ENCODE data around the gene GSK3A. TPM values are rescaled to one million over a fixed set of nuclear protein-coding genes. Genes with fewer than 3 reads are reported as not detected.

Gene GSK3A
- total and polyA plus RNA-seq, 9 of the 15 experiments (the other 6 are each of a cell fraction or from before 2014, with no cell fraction given) = 0.62 to 90.7 (median 33.3) TPM

DNA sequence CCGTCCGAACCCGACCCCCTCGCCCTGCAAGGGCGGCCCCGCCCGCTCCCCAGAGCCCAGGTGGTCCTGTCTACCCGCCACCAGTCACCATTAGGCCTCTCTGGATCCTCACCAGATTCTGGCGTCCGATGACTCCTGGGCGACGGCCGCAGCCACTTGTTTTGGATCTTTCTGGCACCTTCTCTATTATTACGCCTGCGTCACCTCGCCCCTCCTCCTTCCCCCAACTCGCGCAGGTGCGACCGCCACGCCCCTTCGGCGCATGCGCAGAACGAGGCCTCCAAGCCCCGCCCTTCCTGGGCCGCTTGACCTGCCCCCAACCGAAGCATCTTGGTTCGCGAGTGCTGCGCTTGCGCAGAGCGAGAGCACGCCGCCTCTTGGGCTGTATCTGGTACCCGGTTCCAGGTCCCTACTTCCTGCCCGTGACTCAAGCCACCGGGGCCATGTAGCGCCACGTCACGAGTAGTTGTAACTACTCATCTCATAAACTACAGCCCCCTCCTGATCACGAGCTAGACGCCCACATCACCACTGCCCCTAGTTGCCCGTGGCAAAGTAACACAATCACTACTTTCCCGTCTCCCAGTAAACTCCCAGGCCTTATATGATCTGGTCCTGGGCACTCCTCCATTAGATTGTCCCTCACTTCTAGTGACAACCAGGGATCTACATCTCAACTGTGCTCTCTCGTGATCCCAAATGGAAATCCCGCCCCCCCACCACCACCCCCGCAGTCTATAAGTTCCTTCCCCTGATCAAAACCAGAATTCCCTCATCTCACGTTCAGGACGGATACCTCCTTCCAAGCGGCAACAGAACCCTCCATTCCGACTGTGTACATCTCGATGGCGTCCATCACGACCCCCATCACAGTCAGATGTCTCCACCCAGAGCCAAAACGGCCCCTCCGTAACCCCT, 24.6 kb downstream of the GSK3A start, which contains the start of gene DEDD2 (continued):
- TF ChIP-seq DIDO1 (tag; IDR thresholded peaks at IDR 0.05; ENCODE audit: low read depth) (no peak), ZNF311 (CRISPR knock-in tag; IDR thresholded peaks at IDR 0.05) (peak; percentile 31; the same call in 1 of the 2 replicates), SAFB (IDR thresholded peaks at IDR 0.05; ENCODE audit: borderline replicate concordance, low read depth, low read length) (no peak), LARP7 (IDR thresholded peaks at IDR 0.05) (no peak), ZNF707 (CRISPR knock-in tag; conservative IDR thresholded peaks at IDR 0.05) (no peak), ZNF76 (CRISPR knock-in tag; IDR thresholded peaks at IDR 0.05; ENCODE audit: borderline replicate concordance) (no peak), MBD2 (IDR thresholded peaks at IDR 0.05; ENCODE audit: borderline replicate concordance, low read depth) (peak; percentile 11; the same call in 1 of the 2 replicates), ZNF23 (CRISPR knock-in tag; IDR thresholded peaks at IDR 0.05) (no peak), FIP1L1 (IDR thresholded peaks at IDR 0.05; ENCODE audit: low read depth, low read length, poor library complexity, severe bottlenecking) (no peak), SMC3 (conservative IDR thresholded peaks at IDR 0.05; ENCODE audit: insufficient read depth, low read depth, low read length) (no peak), RBFOX2 (IDR thresholded peaks at IDR 0.05; ENCODE audit: low read depth, low read length) (peak; percentile 77), ZNF140 (CRISPR knock-in tag; IDR thresholded peaks at IDR 0.05) (no peak), MTA2 (IDR thresholded peaks at IDR 0.05; ENCODE audit: low read depth) (0 out of 2 replicates have a peak, but pooled peaks have one; percentile 3), KAT2B (IDR thresholded peaks at IDR 0.05; ENCODE audit: low read depth, low read length) (no peak), CEBPG (CRISPR knock-in tag; IDR thresholded peaks at IDR 0.05) (no peak), CEBPG (tag; conservative IDR thresholded peaks at IDR 0.05 in 1 of 2, IDR thresholded peaks at IDR 0.05 in 1 of 2) (no peak), CXXC5 (CRISPR knock-in tag; IDR thresholded peaks at IDR 0.05) (peak; percentile 74), CTBP1 (IDR thresholded peaks at IDR 0.05; ENCODE audit: borderline replicate concordance) (peak; percentile 87), MYBL2 (IDR thresholded peaks at IDR 0.05; ENCODE audit: low read depth) (no peak), MYBL2 (CRISPR knock-in tag; IDR thresholded peaks at IDR 0.05; ENCODE audit: borderline replicate concordance) (no peak), TEAD4 (IDR thresholded peaks at IDR 0.05; ENCODE audit: low read length) (no peak), TEAD4 (CRISPR knock-in tag; IDR thresholded peaks at IDR 0.05; ENCODE audit: borderline replicate concordance) (no peak), BRD9 (IDR thresholded peaks at IDR 0.05; ENCODE audit: low read depth, partially characterized antibody) (peak; percentile 72)
- TF ChIP-seq, protein P1, sequence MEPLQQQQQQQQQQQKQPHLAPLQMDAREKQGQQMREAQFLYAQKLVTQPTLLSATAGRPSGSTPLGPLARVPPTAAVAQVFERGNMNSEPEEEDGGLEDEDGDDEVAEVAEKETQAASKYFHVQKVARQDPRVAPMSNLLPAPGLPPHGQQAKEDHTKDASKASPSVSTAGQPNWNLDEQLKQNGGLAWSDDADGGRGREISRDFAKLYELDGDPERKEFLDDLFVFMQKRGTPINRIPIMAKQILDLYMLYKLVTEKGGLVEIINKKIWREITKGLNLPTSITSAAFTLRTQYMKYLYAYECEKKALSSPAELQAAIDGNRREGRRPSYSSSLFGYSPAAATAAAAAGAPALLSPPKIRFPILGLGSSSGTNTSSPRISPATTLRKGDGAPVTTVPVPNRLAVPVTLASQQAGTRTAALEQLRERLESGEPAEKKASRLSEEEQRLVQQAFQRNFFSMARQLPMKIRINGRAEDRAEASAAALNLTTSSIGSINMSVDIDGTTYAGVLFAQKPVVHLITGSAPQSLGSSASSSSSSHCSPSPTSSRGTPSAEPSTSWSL (CRISPR knock-in tag; IDR thresholded peaks at IDR 0.05; ENCODE audit: borderline replicate concordance) = no peak
- TF ChIP-seq, protein P2, sequence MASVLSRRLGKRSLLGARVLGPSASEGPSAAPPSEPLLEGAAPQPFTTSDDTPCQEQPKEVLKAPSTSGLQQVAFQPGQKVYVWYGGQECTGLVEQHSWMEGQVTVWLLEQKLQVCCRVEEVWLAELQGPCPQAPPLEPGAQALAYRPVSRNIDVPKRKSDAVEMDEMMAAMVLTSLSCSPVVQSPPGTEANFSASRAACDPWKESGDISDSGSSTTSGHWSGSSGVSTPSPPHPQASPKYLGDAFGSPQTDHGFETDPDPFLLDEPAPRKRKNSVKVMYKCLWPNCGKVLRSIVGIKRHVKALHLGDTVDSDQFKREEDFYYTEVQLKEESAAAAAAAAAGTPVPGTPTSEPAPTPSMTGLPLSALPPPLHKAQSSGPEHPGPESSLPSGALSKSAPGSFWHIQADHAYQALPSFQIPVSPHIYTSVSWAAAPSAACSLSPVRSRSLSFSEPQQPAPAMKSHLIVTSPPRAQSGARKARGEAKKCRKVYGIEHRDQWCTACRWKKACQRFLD (CRISPR knock-in tag; IDR thresholded peaks at IDR 0.05) = no peak
- TF ChIP-seq, protein P3, sequence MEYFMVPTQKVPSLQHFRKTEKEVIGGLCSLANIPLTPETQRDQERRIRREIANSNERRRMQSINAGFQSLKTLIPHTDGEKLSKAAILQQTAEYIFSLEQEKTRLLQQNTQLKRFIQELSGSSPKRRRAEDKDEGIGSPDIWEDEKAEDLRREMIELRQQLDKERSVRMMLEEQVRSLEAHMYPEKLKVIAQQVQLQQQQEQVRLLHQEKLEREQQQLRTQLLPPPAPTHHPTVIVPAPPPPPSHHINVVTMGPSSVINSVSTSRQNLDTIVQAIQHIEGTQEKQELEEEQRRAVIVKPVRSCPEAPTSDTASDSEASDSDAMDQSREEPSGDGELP (CRISPR knock-in tag; IDR thresholded peaks at IDR 0.05; ENCODE audit: borderline replicate concordance) = peak; percentile 81; the same call in 1 of the 2 replicates
